GM19397 (cell line): ENCODE data around the gene TGFA.

Experiments
- ATAC-seq: cut with Tn5 transposase; IDR thresholded peaks from one replicate; pipeline ENCODE4 v1.9.1; 2021; ENCODE audit warnings: mild to moderate bottlenecking, moderate library complexity; ENCODE audit not compliant: unreplicated experiment

The TGFA gene

GRCh38 chr2:70425682-70426301 is 127.8 kb downstream of the TGFA start:
- ATAC-seq = no peak

- no peak for ATAC-seq
Measured at GRCh38 chr2:70420740-70421139, 132.9 kb downstream of the TGFA start.

- no peak for ATAC-seq
Measured at GRCh38 chr2:70420143-70420542, 133.5 kb downstream of the TGFA start.

- ATAC-seq = no peak
Measured at GRCh38 chr2:70418514-70418913, 135.1 kb downstream of the TGFA start.

- ATAC-seq = no peak
Measured at GRCh38 chr2:70417011-70417410, 136.6 kb downstream of the TGFA start.

- ATAC-seq = no peak
Measured at GRCh38 chr2:70412294-70413070, 141.1 kb downstream of the TGFA start.

DNA sequence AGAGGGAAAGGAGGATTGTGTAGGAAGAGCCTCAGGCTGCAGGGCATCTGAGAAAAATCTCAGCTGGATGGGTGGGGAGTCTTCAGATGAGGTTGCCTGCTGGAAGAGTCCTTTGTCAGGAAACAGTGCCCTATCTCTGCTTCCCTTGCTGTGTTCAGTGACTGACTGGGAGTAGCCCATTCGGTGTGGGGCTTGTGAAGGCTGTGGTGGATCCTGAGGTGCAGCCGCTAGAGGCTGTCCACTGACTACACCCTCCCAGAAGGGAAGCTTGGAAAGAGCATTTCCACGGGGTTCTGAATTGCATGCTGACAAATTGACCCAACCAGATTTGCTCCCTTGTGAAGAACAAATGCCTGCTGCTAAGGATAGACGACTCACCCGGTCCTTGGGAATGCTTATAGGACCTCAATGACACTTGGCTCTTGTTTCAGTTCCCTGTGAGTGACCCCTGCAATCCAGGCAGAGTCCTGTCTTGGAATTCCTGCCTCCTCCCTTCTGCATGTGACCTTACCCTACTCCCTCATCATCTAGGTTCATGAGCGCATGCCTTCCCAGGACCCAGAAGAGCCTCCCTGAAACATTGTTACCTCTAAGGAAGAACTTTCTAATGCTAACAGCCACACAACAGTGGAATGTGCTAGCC is 142.0 kb downstream of the TGFA start:
- no peak for ATAC-seq

- ATAC-seq = no peak
Measured at GRCh38 chr2:70403267-70404053, 150.2 kb downstream of the TGFA start.

GRCh38 chr2:70400539-70400938 is 153.1 kb downstream of the TGFA start:
- no peak for ATAC-seq

- ATAC-seq = no peak
Measured at GRCh38 chr2:70399046-70399445, 154.6 kb downstream of the TGFA start.
